Measurements from ENCODE around the gene MAST4.

- TF ChIP-seq, protein P1, sequence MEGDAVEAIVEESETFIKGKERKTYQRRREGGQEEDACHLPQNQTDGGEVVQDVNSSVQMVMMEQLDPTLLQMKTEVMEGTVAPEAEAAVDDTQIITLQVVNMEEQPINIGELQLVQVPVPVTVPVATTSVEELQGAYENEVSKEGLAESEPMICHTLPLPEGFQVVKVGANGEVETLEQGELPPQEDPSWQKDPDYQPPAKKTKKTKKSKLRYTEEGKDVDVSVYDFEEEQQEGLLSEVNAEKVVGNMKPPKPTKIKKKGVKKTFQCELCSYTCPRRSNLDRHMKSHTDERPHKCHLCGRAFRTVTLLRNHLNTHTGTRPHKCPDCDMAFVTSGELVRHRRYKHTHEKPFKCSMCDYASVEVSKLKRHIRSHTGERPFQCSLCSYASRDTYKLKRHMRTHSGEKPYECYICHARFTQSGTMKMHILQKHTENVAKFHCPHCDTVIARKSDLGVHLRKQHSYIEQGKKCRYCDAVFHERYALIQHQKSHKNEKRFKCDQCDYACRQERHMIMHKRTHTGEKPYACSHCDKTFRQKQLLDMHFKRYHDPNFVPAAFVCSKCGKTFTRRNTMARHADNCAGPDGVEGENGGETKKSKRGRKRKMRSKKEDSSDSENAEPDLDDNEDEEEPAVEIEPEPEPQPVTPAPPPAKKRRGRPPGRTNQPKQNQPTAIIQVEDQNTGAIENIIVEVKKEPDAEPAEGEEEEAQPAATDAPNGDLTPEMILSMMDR (IDR thresholded peaks at IDR 0.05), result no peak
- TF ChIP-seq EZH2 (IDR thresholded peaks at IDR 0.05; ENCODE audit: borderline replicate concordance, insufficient read depth, low read depth, low read length, poor library complexity, severe bottlenecking), result no peak
Measured at GRCh38 chr5:67003685-67003934, 407.4 kb downstream of the MAST4 start.

Measured in B cell (primary cell).